Mucosa of descending colon (tissue), 3 donors: ENCODE data around the gene SLC43A1. TPM values are rescaled to one million over a fixed set of nuclear protein-coding genes. Genes with fewer than 3 reads are reported as not detected.

ENCODE experiments used
- ATAC-seq: fragments of 200-7000 bp; cut with Tn5 transposase; one replicate; pipeline ENCODE4 v1.9.1; 2020; ENCODE audit warnings: mild to moderate bottlenecking, moderate library complexity
- DNase-seq, 3 donors: peaks; one replicate each; pipeline ENCODE4 v3.0.0-alpha.2; 2020
- H3K36me3 ChIP-seq: fragments of 200-600 bp; one replicate; pipeline ENCODE4 v1.8.0; 2021; ENCODE audit warnings: low read depth, mild to moderate bottlenecking
- H3K4me1 ChIP-seq: fragments of 200-600 bp; one replicate; pipeline ENCODE4 v1.8.0; 2021; ENCODE audit warnings: low read depth, mild to moderate bottlenecking
- H3K4me3 ChIP-seq: fragments of 200-600 bp; one replicate; pipeline ENCODE4 v1.8.0; 2021; ENCODE audit warnings: mild to moderate bottlenecking
- H3K9me3 ChIP-seq: fragments of 200-600 bp; one replicate; pipeline ENCODE4 v1.8.0; 2021; ENCODE audit warnings: mild to moderate bottlenecking
- CTCF ChIP-seq: fragments of 200-600 bp; IDR thresholded peaks from one replicate; pipeline ENCODE4 v1.8.0; 2022; ENCODE audit warnings: antibody characterized with exemption, mild to moderate bottlenecking
- intact Hi-C, 2 donors: fragments of 100-400 bp; cut with DNase I in 1 of 2; cut with micrococcal nuclease in 1 of 2; formaldehyde crosslinking; loops; one replicate each; pipeline versions ENCODE4 v1.11.0 to v1.11.1; 2022; cut with DNase I, micrococcal nuclease
- total RNA-seq, 3 donors: library from RNA; stranded (reverse); fragmentation: NEBNext Ultra II Directional in 2 of 3; extraction: Animal tissue kit (Norgen Biotek cat#: 25700) in 2 of 3; gene quantifications; one replicate each; pipeline versions ENCODE4 v1.2.1 to v1.2.4, GENCODE V29; 2021 to 2023
- donor health status: DM: no; HTN: no; CAD: no; lungs with moderate emphysema.
- donor health status: DM: no; HTN: no; CAD: no.
- donor health status: DM: no; HTN: yes; CAD: no.

SLC43A1 gene
- total RNA-seq, 3 donors from 2014 or later = 8.3 to 22.6 (median 9.9) TPM

- ATAC-seq (no peak), DNase-seq (no peak)
- no peak overlapping the region for H3K4me3 ChIP-seq
- no peaks in the 10 kb centered on the region for H3K36me3 ChIP-seq
- no peak for TF ChIP-seq CTCF
- no peaks in the 10 kb centered on the region for H3K4me1 ChIP-seq
- intact Hi-C loops = no loop called here
- H3K9me3 ChIP-seq = no peaks in the 10 kb centered on the region
Observed at GRCh38 chr11:57552479-57552878, 37.0 kb upstream of the SLC43A1 start.

GRCh38 chr11:57551941-57552340, 36.4 kb upstream of the SLC43A1 start:
- Histone ChIP-seq H3K4me1 (no peaks in the 10 kb centered on the region), H3K36me3 (no peaks in the 10 kb centered on the region)

DNA sequence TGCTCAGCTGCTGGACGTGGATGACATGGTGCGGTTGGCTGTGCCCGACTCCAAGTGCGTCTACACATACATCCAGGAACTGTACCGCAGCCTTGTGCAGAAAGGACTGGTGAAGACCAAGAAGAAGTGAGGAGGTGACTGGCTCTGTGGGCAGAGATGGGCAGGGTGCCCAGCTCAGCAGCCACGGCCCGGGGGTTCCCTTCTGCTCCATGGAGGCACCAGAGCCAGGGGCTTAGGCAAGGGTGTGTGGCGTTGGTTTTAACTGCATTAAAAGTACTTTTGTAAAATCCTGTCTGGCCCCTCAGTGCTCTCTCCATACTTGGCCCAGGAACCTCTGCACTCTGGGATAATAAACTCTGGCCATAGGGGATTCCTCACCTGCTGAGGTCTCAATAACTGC, 34.5 kb upstream of the SLC43A1 start:
- ATAC-seq = no peak
- DNase-seq = no peak
- H3K9me3 ChIP-seq = no peaks in the 10 kb centered on the region
- H3K4me1 ChIP-seq = no peaks in the 10 kb centered on the region
- no peak for TF ChIP-seq CTCF
- intact Hi-C loops = no loop called here
- no peak overlapping the region for H3K4me3 ChIP-seq
- no peaks in the 10 kb centered on the region for H3K36me3 ChIP-seq

More at GRCh38 chr11:57551941-57552340, 36.4 kb upstream of the SLC43A1 start:
- DNase-seq (no peak), ATAC-seq (no peak)
- intact Hi-C loops = no loop called here
- TF ChIP-seq CTCF = no peak
- Histone ChIP-seq H3K4me3 (no peak overlapping the region), H3K9me3 (no peaks in the 10 kb centered on the region)

GRCh38 chr11:57547854-57548377, 32.4 kb upstream of the SLC43A1 start:
- H3K9me3 ChIP-seq = no peaks in the 10 kb centered on the region
- H3K4me3 ChIP-seq = no peak overlapping the region
- H3K36me3 ChIP-seq = no peaks in the 10 kb centered on the region
- no peaks in the 10 kb centered on the region for H3K4me1 ChIP-seq
- intact Hi-C loops = no loop called here
- no peak for TF ChIP-seq CTCF
- ATAC-seq = peak; percentile 37
- no peak for DNase-seq

- Histone ChIP-seq H3K36me3 (no peaks in the 10 kb centered on the region), H3K9me3 (no peaks in the 10 kb centered on the region), H3K4me1 (no peaks in the 10 kb centered on the region), H3K4me3 (no peak overlapping the region)
- intact Hi-C loops = no loop called here
- DNase-seq (no peak), ATAC-seq (no peak)
- no peak for TF ChIP-seq CTCF
Observed at GRCh38 chr11:57546869-57547475, 31.5 kb upstream of the SLC43A1 start.
